Stomach (tissue), 4 donors: ENCODE measurements around the gene UBE2M.

Experiments
- EP300 ChIP-seq: sonication (generic); formaldehyde crosslinking; IDR thresholded peaks from one replicate; pipeline ENCODE4 v1.6.1; 2017; ENCODE audit warnings: antibody characterized with exemption
- POLR2A ChIP-seq, 4 donors: fragments of 450-650 bp; IDR thresholded peaks; one replicate each; pipeline ENCODE4 v1.6.1; 2016; ENCODE audit warnings: antibody characterized with exemption in 4 of 4, control low read depth in 2 of 4, mild to moderate bottlenecking in 1 of 4, moderate library complexity in 1 of 4
- TF ChIP-seq, protein P1 (sequence below), 7 experiments: fragments of 450-650 bp in 4 of 7; fragments of 200-600 bp in 3 of 7; sonication (generic) in 3 of 7; IDR thresholded peaks; one replicate each; pipeline ENCODE4 v1.5.1; 2016 to 2019; ENCODE audit warnings: antibody characterized with exemption in 7 of 7, control low read depth in 2 of 7, mild to moderate bottlenecking in 1 of 7

DNA sequence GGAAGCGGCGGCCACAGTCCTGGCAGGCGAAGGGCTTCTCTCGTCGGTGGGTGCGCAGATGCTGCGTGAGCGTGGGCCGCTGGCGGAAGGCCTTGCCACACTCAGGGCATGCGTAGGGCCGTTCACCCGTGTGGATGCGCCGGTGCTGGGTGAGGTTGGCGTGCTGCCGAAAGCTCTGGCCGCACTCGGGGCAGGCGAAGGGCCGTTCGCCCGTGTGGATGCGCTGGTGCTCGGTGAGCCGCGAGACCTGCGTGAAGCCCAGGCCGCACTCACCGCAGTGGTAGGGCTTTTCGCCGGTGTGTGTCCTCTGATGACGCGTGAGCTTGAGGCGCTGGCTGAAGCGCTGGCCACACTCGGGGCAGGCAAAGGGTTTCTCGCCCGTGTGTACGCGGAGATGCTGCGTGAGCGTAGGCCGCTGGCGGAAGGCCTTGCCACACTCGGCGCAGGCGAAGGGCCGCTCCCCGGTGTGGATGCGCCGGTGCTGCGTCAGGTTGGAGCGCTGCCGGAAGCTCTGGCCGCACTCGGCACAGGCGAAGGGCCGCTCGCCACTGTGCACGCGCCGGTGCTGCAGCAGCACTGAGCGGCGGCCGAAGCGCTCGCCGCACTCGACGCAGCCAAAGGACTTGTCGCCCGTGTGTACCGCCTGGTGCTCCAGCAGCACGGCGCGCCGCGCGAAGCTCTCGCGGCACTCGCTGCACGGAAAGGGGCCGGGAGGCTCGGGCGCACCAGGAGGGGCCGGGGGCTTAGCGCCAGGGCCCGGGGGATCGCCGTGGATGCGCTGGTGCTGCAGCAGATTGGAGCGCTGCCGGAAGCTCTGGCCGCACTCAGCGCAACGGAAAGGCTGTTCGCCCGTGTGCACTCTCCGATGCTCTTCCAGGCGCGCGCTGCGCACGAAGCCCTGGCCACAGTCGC is 4.0 kb upstream of the UBE2M start:
- TF ChIP-seq, protein P1, sequence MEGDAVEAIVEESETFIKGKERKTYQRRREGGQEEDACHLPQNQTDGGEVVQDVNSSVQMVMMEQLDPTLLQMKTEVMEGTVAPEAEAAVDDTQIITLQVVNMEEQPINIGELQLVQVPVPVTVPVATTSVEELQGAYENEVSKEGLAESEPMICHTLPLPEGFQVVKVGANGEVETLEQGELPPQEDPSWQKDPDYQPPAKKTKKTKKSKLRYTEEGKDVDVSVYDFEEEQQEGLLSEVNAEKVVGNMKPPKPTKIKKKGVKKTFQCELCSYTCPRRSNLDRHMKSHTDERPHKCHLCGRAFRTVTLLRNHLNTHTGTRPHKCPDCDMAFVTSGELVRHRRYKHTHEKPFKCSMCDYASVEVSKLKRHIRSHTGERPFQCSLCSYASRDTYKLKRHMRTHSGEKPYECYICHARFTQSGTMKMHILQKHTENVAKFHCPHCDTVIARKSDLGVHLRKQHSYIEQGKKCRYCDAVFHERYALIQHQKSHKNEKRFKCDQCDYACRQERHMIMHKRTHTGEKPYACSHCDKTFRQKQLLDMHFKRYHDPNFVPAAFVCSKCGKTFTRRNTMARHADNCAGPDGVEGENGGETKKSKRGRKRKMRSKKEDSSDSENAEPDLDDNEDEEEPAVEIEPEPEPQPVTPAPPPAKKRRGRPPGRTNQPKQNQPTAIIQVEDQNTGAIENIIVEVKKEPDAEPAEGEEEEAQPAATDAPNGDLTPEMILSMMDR (IDR thresholded peaks at IDR 0.05), result no peak
- TF ChIP-seq EP300 (no peak), POLR2A (IDR thresholded peaks at IDR 0.05) (no peak)
